OCI-LY1 (cell line): ENCODE measurements around the gene RBM24.

ENCODE experiments used
- H2AFZ ChIP-seq: fragments of 200-600 bp; sonication (generic), shearing (Covaris generic); 2 replicates; pipeline ENCODE4 v1.6.0; 2014; ENCODE audit warnings: antibody characterized with exemption, mild to moderate bottlenecking, low read length
- H3F3A ChIP-seq: fragments of 200-600 bp; sonication (generic), shearing (Covaris generic); 2 replicates; pipeline ENCODE4 v1.6.0; 2014; ENCODE audit warnings: mild to moderate bottlenecking, antibody characterized with exemption, low read length, moderate library complexity; ENCODE audit not compliant: insufficient read depth
- H3K27ac ChIP-seq: fragments of 200-600 bp; sonication (generic); 2 replicates; pipeline ENCODE4 v1.5.1; 2014; ENCODE audit warnings: low read length, mixed run types, mild to moderate bottlenecking, low read depth; ENCODE audit not compliant: poor library complexity, severe bottlenecking
- H3K27me3 ChIP-seq: fragments of 200-600 bp; sonication (generic); 2 replicates; pipeline ENCODE4 v1.6.0; 2014; ENCODE audit warnings: antibody characterized with exemption, mild to moderate bottlenecking, low read length, moderate library complexity; ENCODE audit not compliant: insufficient read depth
- H3K36me3 ChIP-seq: fragments of 200-600 bp; sonication (generic); 2 replicates; pipeline ENCODE4 v1.6.1; 2014; ENCODE audit warnings: mild to moderate bottlenecking, antibody characterized with exemption, low read length, moderate library complexity, mixed read lengths; ENCODE audit not compliant: insufficient read depth
- H3K4me1 ChIP-seq: fragments of 200-600 bp; sonication (generic); 2 replicates; pipeline ENCODE4 v1.5.1; 2014; ENCODE audit warnings: mild to moderate bottlenecking, low read length, moderate library complexity; ENCODE audit not compliant: insufficient read depth, severe bottlenecking
- H3K4me2 ChIP-seq: fragments of 200-600 bp; sonication (generic), shearing (Covaris generic); 2 replicates; pipeline ENCODE4 v1.6.1; 2014; ENCODE audit warnings: low read length
- H3K4me3 ChIP-seq: fragments of 200-600 bp; sonication (generic); 2 replicates; pipeline ENCODE4 v1.5.1; 2014; ENCODE audit warnings: low read length, low read depth, mild to moderate bottlenecking, mixed read lengths; ENCODE audit not compliant: poor library complexity, severe bottlenecking
- H3K79me2 ChIP-seq: fragments of 200-600 bp; shearing (Covaris generic); 2 replicates; pipeline ENCODE4 v1.6.1; 2016; ENCODE audit warnings: mixed run types, low read length, mixed read lengths; ENCODE audit not compliant: insufficient read depth
- H3K9ac ChIP-seq: fragments of 200-600 bp; sonication (generic), shearing (Covaris generic); 2 replicates; pipeline ENCODE4 v1.6.1; 2014; ENCODE audit warnings: mild to moderate bottlenecking, low read length, mixed read lengths
- H3K9me2 ChIP-seq: fragments of 200-600 bp; sonication (generic), shearing (Covaris generic); 2 replicates; pipeline ENCODE4 v1.6.1; 2014; ENCODE audit warnings: low read depth, mild to moderate bottlenecking, low read length, mixed read lengths
- H3K9me3 ChIP-seq: fragments of 200-600 bp; shearing (Covaris generic); 2 replicates; pipeline ENCODE4 v1.6.1; 2014; ENCODE audit warnings: low read length, mixed read lengths
- H4K20me1 ChIP-seq: fragments of 200-600 bp; sonication (generic), shearing (Covaris generic); 2 replicates; pipeline ENCODE4 v1.6.0; 2016; ENCODE audit warnings: mild to moderate bottlenecking, low read length; ENCODE audit not compliant: insufficient read depth
- EZH2 ChIP-seq: fragments of 200-600 bp; sonication (generic), shearing (Covaris generic); IDR thresholded peaks from 2 replicates; pipeline ENCODE4 v1.8.0; 2017; ENCODE audit warnings: borderline replicate concordance, mixed run types, mild to moderate bottlenecking, antibody characterized with exemption, low read length, moderate library complexity, mixed read lengths
- TF ChIP-seq, protein P1 (sequence below): fragments of 200-600 bp; sonication (generic), shearing (Covaris generic); IDR thresholded peaks from 2 replicates; pipeline ENCODE4 v1.5.1; 2017; ENCODE audit warnings: mild to moderate bottlenecking, antibody characterized with exemption, low read length, moderate library complexity, mixed read lengths

RBM24 gene

DNA sequence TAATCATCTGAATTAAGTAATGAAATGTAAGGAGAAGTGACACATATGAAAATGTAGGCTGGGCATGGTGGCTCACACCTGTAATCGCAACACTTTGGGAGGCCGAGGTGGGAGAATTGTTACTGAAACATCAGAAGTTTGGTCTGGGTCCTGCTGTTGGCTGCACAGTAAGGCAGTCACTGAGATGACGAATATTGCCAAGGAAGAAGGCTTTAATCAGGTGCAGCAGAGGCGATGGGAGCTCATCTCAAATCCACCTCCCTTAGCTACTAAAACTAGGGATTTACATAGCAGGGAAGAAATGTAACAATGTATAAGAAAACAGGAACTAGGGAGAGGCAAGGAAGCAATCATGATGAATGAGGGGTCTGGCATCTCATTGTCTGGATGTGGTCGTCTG is 50.1 kb downstream of the RBM24 start:
- no peak overlapping the region for H3K4me2 ChIP-seq
- H3F3A ChIP-seq = no peaks in the 10 kb centered on the region
- H3K79me2 ChIP-seq = no peaks in the 10 kb centered on the region
- H2AFZ ChIP-seq = no peak overlapping the region
- H3K27me3 ChIP-seq = no peaks in the 10 kb centered on the region
- no peaks in the 10 kb centered on the region for H3K36me3 ChIP-seq
- no peaks in the 10 kb centered on the region for H3K4me1 ChIP-seq
- H3K4me3 ChIP-seq = no peak overlapping the region
- no peak overlapping the region for H3K27ac ChIP-seq
- H3K9ac ChIP-seq = no peak overlapping the region
- no peaks in the 10 kb centered on the region for H3K9me2 ChIP-seq
- H3K9me3 ChIP-seq = no peaks in the 10 kb centered on the region
- H4K20me1 ChIP-seq = no peaks in the 10 kb centered on the region
- no peak for TF ChIP-seq EZH2
- TF ChIP-seq, protein P1, sequence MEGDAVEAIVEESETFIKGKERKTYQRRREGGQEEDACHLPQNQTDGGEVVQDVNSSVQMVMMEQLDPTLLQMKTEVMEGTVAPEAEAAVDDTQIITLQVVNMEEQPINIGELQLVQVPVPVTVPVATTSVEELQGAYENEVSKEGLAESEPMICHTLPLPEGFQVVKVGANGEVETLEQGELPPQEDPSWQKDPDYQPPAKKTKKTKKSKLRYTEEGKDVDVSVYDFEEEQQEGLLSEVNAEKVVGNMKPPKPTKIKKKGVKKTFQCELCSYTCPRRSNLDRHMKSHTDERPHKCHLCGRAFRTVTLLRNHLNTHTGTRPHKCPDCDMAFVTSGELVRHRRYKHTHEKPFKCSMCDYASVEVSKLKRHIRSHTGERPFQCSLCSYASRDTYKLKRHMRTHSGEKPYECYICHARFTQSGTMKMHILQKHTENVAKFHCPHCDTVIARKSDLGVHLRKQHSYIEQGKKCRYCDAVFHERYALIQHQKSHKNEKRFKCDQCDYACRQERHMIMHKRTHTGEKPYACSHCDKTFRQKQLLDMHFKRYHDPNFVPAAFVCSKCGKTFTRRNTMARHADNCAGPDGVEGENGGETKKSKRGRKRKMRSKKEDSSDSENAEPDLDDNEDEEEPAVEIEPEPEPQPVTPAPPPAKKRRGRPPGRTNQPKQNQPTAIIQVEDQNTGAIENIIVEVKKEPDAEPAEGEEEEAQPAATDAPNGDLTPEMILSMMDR = no peak

DNA sequence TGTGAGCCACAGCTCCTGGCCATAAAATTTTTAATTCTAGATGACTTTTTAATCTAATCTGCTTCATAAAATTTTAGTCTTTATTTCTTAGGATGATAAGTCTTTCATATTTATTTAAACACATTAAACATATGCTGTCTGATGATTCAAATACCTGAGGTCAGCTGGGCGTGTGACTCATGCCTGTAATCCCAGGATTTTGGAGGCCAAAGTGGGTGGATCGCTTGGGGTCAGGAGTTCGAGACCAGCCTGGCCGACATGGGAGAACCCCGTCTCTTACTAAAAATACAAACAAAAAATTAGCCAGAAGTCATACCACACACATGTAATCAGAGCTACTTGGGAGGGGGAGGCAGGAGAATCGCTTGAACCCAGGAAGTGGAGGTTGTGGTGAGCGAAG is 53.1 kb downstream of the RBM24 start:
- H3K9me2 ChIP-seq = no peaks in the 10 kb centered on the region
- H3K27me3 ChIP-seq = no peaks in the 10 kb centered on the region
- H3K27ac ChIP-seq = no peak overlapping the region
- H2AFZ ChIP-seq = no peak overlapping the region
- H3F3A ChIP-seq = no peaks in the 10 kb centered on the region
- TF ChIP-seq EZH2 = no peak
- TF ChIP-seq, protein P1 = no peak
- no peaks in the 10 kb centered on the region for H3K79me2 ChIP-seq
- H3K4me3 ChIP-seq = no peak overlapping the region
- no peaks in the 10 kb centered on the region for H4K20me1 ChIP-seq
- H3K36me3 ChIP-seq = no peaks in the 10 kb centered on the region
- no peak overlapping the region for H3K4me2 ChIP-seq
- H3K9ac ChIP-seq = no peak overlapping the region
- H3K4me1 ChIP-seq = no peaks in the 10 kb centered on the region
- H3K9me3 ChIP-seq = no peaks in the 10 kb centered on the region

DNA sequence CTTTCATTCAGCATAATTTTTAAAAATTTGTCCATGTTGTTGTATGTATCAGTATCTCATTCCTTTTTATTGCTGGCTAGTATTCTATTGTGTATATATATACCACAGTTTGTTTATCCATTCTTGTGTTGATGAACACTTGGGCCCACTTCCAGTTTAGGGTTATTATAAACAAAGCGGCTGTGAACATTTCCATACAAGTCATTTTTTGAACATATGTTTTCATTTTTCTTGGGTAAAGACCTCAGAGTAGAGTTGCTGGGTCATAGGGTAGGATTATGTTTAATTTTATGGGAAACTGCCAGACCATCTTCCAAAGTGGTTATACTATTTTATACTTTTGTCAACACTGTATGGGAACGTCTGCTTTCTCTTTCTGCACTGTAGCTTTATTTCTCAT is 55.3 kb downstream of the RBM24 start:
- Histone ChIP-seq H3F3A (no peaks in the 10 kb centered on the region), H3K4me3 (no peak overlapping the region), H3K27ac (no peak overlapping the region), H3K9me2 (no peaks in the 10 kb centered on the region), H3K9me3 (no peaks in the 10 kb centered on the region), H3K4me1 (no peaks in the 10 kb centered on the region), H3K79me2 (no peaks in the 10 kb centered on the region), H2AFZ (no peak overlapping the region), H3K27me3 (no peaks in the 10 kb centered on the region), H3K4me2 (no peak overlapping the region), H3K9ac (no peak overlapping the region), H4K20me1 (no peaks in the 10 kb centered on the region), H3K36me3 (no peaks in the 10 kb centered on the region)
- no peak for TF ChIP-seq EZH2
- TF ChIP-seq, protein P1 = no peak
